ENCODE measurements around the gene RXRA.
A peak's percentile ranks its signal among the peaks of the same experiment; 100 is the strongest.

Gene RXRA

GRCh38 chr9:134455021-134455471, 128.8 kb downstream of the RXRA start:
- TF ChIP-seq CTCF (IDR thresholded peaks at IDR 0.05; ENCODE audit: borderline replicate concordance, extremely low read depth, low read length, poor library complexity, severe bottlenecking) (no peak), EZH2 (IDR thresholded peaks at IDR 0.05; ENCODE audit: borderline replicate concordance, low read depth, low read length, severe bottlenecking) (no peak)
- no peak overlapping the region for H3K4me2 ChIP-seq (ENCODE audit: insufficient read depth, low read length)
- H2AFZ ChIP-seq (ENCODE audit: low read depth, low read length), result no peak overlapping the region
- no peaks in the 10 kb centered on the region for H3K36me3 ChIP-seq (ENCODE audit: insufficient read depth, low read length)
- peaks cover 3% of the 10 kb centered on the region for H4K20me1 ChIP-seq (ENCODE audit: insufficient read depth, low read length)
- no peaks in the 10 kb centered on the region for H3K79me2 ChIP-seq (ENCODE audit: insufficient read depth, low read length)
- no peak overlapping the region for H3K9ac ChIP-seq (ENCODE audit: low read depth, low read length)
- H3K4me3 ChIP-seq (ENCODE audit: low read depth in 1 of 2, low read length in 2 of 2), result no peak overlapping the region
- H3K27me3 ChIP-seq (ENCODE audit: insufficient read depth, low read length, poor library complexity), result no peaks in the 10 kb centered on the region
- DNase-seq, result no peak
- H3K9me3 ChIP-seq (ENCODE audit: insufficient read depth, low read length, severe bottlenecking), result no peaks in the 10 kb centered on the region
- ATAC-seq (ENCODE audit: insufficient read depth, low read depth), result no peak
- H3K27ac ChIP-seq (ENCODE audit: low read length), result no peak overlapping the region
- H3K4me1 ChIP-seq (ENCODE audit: insufficient read depth, low read length), result peaks cover 6% of the 10 kb centered on the region

- ATAC-seq (ENCODE audit: insufficient read depth, low read depth) (no peak), DNase-seq (no peak)
- H3K4me3 ChIP-seq (ENCODE audit: low read depth in 1 of 2, low read length in 2 of 2), result no peak overlapping the region
- no peaks in the 10 kb centered on the region for H3K36me3 ChIP-seq (ENCODE audit: insufficient read depth, low read length)
- H3K27me3 ChIP-seq (ENCODE audit: insufficient read depth, low read length, poor library complexity), result no peaks in the 10 kb centered on the region
- no peak overlapping the region for H3K27ac ChIP-seq (ENCODE audit: low read length)
- no peaks in the 10 kb centered on the region for H3K9me3 ChIP-seq (ENCODE audit: insufficient read depth, low read length, severe bottlenecking)
- no peaks in the 10 kb centered on the region; the same call in 1 of the 2 replicates for H4K20me1 ChIP-seq (ENCODE audit: insufficient read depth, low read length)
- H3K79me2 ChIP-seq (ENCODE audit: insufficient read depth, low read length), result no peaks in the 10 kb centered on the region
- no peak overlapping the region for H3K9ac ChIP-seq (ENCODE audit: low read depth, low read length)
- peaks cover 6% of the 10 kb centered on the region for H3K4me1 ChIP-seq (ENCODE audit: insufficient read depth, low read length)
- no peak overlapping the region for H3K4me2 ChIP-seq (ENCODE audit: insufficient read depth, low read length)
- H2AFZ ChIP-seq (ENCODE audit: low read depth, low read length), result no peak overlapping the region
- TF ChIP-seq CTCF (IDR thresholded peaks at IDR 0.05; ENCODE audit: borderline replicate concordance, extremely low read depth, low read length, poor library complexity, severe bottlenecking), result no peak
- no peak for TF ChIP-seq EZH2 (IDR thresholded peaks at IDR 0.05; ENCODE audit: borderline replicate concordance, low read depth, low read length, severe bottlenecking)
Observed at GRCh38 chr9:134455537-134455933, 129.3 kb downstream of the RXRA start.

- TF ChIP-seq CTCF (IDR thresholded peaks at IDR 0.05; ENCODE audit: borderline replicate concordance, extremely low read depth, low read length, poor library complexity, severe bottlenecking) (no peak), EZH2 (IDR thresholded peaks at IDR 0.05; ENCODE audit: borderline replicate concordance, low read depth, low read length, severe bottlenecking) (no peak)
- Histone ChIP-seq H3K4me1 (ENCODE audit: insufficient read depth, low read length) (peaks cover 6% of the 10 kb centered on the region), H2AFZ (ENCODE audit: low read depth, low read length) (no peak overlapping the region), H3K9ac (ENCODE audit: low read depth, low read length) (no peak overlapping the region), H3K36me3 (ENCODE audit: insufficient read depth, low read length) (no peaks in the 10 kb centered on the region), H3K27me3 (ENCODE audit: insufficient read depth, low read length, poor library complexity) (no peaks in the 10 kb centered on the region), H3K79me2 (ENCODE audit: insufficient read depth, low read length) (no peaks in the 10 kb centered on the region), H3K4me2 (ENCODE audit: insufficient read depth, low read length) (no peak overlapping the region), H3K9me3 (ENCODE audit: insufficient read depth, low read length, severe bottlenecking) (no peaks in the 10 kb centered on the region), H3K27ac (ENCODE audit: low read length) (no peak overlapping the region), H3K4me3 (ENCODE audit: low read depth in 1 of 2, low read length in 2 of 2) (no peak overlapping the region), H4K20me1 (ENCODE audit: insufficient read depth, low read length) (no peaks in the 10 kb centered on the region)
- ATAC-seq (ENCODE audit: insufficient read depth, low read depth) (peak; percentile 84), DNase-seq (peak; percentile 60)
Observed at GRCh38 chr9:134455934-134456755, 129.9 kb downstream of the RXRA start.
